Hepatocyte (in vitro differentiated cells): Measurements from ENCODE around the gene TEX44. TPM values are rescaled to one million over a fixed set of nuclear protein-coding genes. Genes with fewer than 3 reads are reported as not detected.

Source experiments
- DNase-seq: peaks from one replicate; pipeline ENCODE4 v3.0.0-alpha.2; 2016; ENCODE audit warnings: low spot score
- H2AFZ ChIP-seq: fragments of 200-600 bp; sonication (generic); 2 replicates; pipeline ENCODE4 v1.6.0; 2016; ENCODE audit warnings: antibody characterized with exemption, mild to moderate bottlenecking
- H3K27ac ChIP-seq: fragments of 200-600 bp; sonication (generic); 2 replicates; pipeline ENCODE4 v1.5.1; 2016; ENCODE audit warnings: mild to moderate bottlenecking
- H3K27me3 ChIP-seq: fragments of 200-600 bp; sonication (generic); 2 replicates; pipeline ENCODE4 v1.6.1; 2016
- H3K36me3 ChIP-seq: fragments of 200-600 bp; sonication (generic); replicated peaks from 2 replicates; pipeline ENCODE4 v1.5.1; 2016; ENCODE audit warnings: low read depth; ENCODE audit not compliant: insufficient read depth
- H3K4me1 ChIP-seq: fragments of 200-600 bp; sonication (generic); 2 replicates; pipeline ENCODE4 v1.5.1; 2016; ENCODE audit warnings: mild to moderate bottlenecking, moderate library complexity; ENCODE audit not compliant: insufficient read depth
- H3K4me2 ChIP-seq: fragments of 200-600 bp; sonication (generic); 2 replicates; pipeline ENCODE4 v1.6.0; 2016
- H3K4me3 ChIP-seq: fragments of 200-600 bp; sonication (generic); 2 replicates; pipeline ENCODE4 v1.5.1; 2016; ENCODE audit warnings: mild to moderate bottlenecking
- H3K79me2 ChIP-seq: fragments of 200-600 bp; sonication (generic); 2 replicates; pipeline ENCODE4 v1.6.0; 2017; ENCODE audit warnings: mild to moderate bottlenecking
- H3K9me2 ChIP-seq: fragments of 200-600 bp; sonication (generic); replicated peaks from 2 replicates; pipeline ENCODE4 v1.6.0; 2017; ENCODE audit warnings: mild to moderate bottlenecking; ENCODE audit not compliant: insufficient read depth
- H3K9me3 ChIP-seq: fragments of 200-600 bp; sonication (generic); 2 replicates; pipeline ENCODE4 v1.5.1; 2016; ENCODE audit warnings: low read depth, mild to moderate bottlenecking
- H4K20me1 ChIP-seq: fragments of 200-600 bp; sonication (generic); 2 replicates; pipeline ENCODE4 v1.6.0; 2016; ENCODE audit warnings: mild to moderate bottlenecking; ENCODE audit not compliant: insufficient read depth, poor library complexity, severe bottlenecking
- CTCF ChIP-seq: fragments of 200-600 bp; sonication (generic); IDR thresholded peaks from 2 replicates; pipeline ENCODE4 v1.5.1; 2016; ENCODE audit warnings: antibody characterized with exemption, mild to moderate bottlenecking; ENCODE audit not compliant: poor library complexity
- EZH2 ChIP-seq: fragments of 200-600 bp; sonication (generic); IDR thresholded peaks from 2 replicates; pipeline ENCODE4 v1.6.1; 2016; ENCODE audit warnings: antibody characterized with exemption, mild to moderate bottlenecking, borderline replicate concordance
- EZH2phosphoT487 ChIP-seq: fragments of 200-600 bp; sonication (generic); IDR thresholded peaks from one replicate; pipeline ENCODE4 v1.6.1; 2018; ENCODE audit warnings: antibody characterized with exemption, mild to moderate bottlenecking, low read depth, moderate library complexity; ENCODE audit not compliant: unreplicated experiment, severe bottlenecking
- WGBS: methylation state at CpG from one replicate; pipeline ENCODE4 v1.1.6; 2016; ENCODE audit warnings: low lambda C conversion rate; ENCODE audit errors: missing lambda C conversion rate; 5-methylcytosine and 5-hydroxymethylcytosine counted together
- polyA plus RNA-seq: library from polyadenylated mRNA; unstranded; fragments of >200 nt; fragmentation: Nextera tagmentation; extraction: Ambion mirVana; gene quantifications from 2 replicates; pipeline ENCODE4 v1.2.1, GENCODE V29; 2016
- total RNA-seq: library from RNA; depleted of rRNA; stranded (reverse); fragments of >200 nt; gene quantifications from 2 replicates; pipeline ENCODE4 v1.2.3, GENCODE V29; 2014

TEX44 gene
- total and polyA plus RNA-seq, 2 experiments from 2014 or later = not detected

DNA sequence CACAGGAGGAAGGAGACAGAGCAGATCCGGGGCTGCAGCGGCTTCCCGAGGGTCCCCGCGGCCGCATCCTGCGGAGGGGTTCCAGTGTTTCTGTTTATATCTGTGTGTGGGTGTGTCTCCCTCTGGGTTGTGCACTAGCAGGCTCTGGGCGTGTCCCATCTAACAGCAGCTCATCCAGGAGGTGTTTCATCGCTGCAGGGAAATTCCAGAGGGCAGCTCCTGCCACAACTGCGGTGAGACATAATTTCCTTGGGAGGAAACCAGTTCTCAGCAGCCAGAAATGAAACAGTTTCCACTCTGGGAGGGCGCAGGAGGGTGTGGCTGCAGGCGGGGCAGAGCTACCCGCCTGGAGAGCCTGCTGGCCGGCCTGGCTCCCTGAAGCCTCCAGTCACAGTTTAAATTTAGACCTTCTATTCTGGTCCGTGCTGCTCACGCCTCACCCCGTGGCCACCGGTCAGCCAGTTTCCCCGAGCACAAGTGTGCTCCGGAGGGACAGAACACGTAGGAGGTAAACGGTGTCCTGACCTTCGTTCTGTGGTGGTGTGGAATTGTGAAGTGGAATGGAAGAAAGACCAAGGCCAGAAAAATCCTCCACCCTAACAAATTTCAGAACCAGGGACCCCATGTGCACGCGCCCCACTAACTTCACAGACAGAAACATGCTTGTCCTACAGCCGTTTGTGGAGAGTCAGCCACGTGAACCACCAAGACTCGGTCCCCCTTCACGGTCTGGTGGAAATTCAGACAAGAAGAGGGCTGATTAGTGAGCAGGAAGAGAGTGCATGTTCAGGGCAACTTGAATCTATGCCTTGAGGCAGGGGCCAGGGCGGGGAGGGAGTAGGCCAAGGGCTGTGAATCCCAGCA, 50.2 kb downstream of the TEX44 start:
- TF ChIP-seq EZH2phosphoT487 (no peak), CTCF (no peak), EZH2 (no peak)
- H3K36me3 ChIP-seq = no peaks in the 10 kb centered on the region
- H3K9me2 ChIP-seq = no peaks in the 10 kb centered on the region
- H4K20me1 ChIP-seq = no peaks in the 10 kb centered on the region
- H3K27me3 ChIP-seq = no peaks in the 10 kb centered on the region
- 69% methylated on average over 30 of the region's 30 CpGs for WGBS
- H3K4me2 ChIP-seq = peak overlapping the region; percentile 47
- H3K4me3 ChIP-seq = no peak overlapping the region
- peak overlapping the region; percentile 90 for H3K27ac ChIP-seq
- H2AFZ ChIP-seq = no peak overlapping the region
- no peaks in the 10 kb centered on the region for H3K9me3 ChIP-seq
- no peaks in the 10 kb centered on the region for H3K79me2 ChIP-seq
- H3K4me1 ChIP-seq = peaks cover 15% of the 10 kb centered on the region
- DNase-seq = peak; percentile 91

GRCh38 chr2:231643495-231643888, 50.8 kb downstream of the TEX44 start:
- Histone ChIP-seq H3K4me1 (peaks cover 15% of the 10 kb centered on the region), H3K27ac (peak overlapping the region; percentile 90), H3K36me3 (no peaks in the 10 kb centered on the region), H4K20me1 (no peaks in the 10 kb centered on the region), H3K79me2 (no peaks in the 10 kb centered on the region), H3K4me2 (no peak overlapping the region), H2AFZ (no peak overlapping the region), H3K9me3 (no peaks in the 10 kb centered on the region), H3K4me3 (no peak overlapping the region), H3K27me3 (no peaks in the 10 kb centered on the region), H3K9me2 (no peaks in the 10 kb centered on the region)
- WGBS = 87% methylated on average over 8 of the region's 8 CpGs
- no peak for DNase-seq
- TF ChIP-seq CTCF (no peak), EZH2 (no peak), EZH2phosphoT487 (no peak)

Other genes with a start within 250 kb of the TEX44 start
- gene B3GNT7, start 197.2 kb upstream of the TEX44 start, total RNA-seq = 4.0 and 6.2 TPM in 2 replicates
- gene B3GNT7, start 197.2 kb upstream of the TEX44 start, polyA plus RNA-seq = 2.3 and 4.3 TPM in 2 replicates
- 137 and 193 TPM in 2 replicates for gene NCL, start 128.4 kb upstream of the TEX44 start, total RNA-seq
- 349 and 368 TPM in 2 replicates for gene NCL, start 128.4 kb upstream of the TEX44 start, polyA plus RNA-seq
- 0.33 and 0.48 TPM in 2 replicates for gene NMUR1, start 62.4 kb upstream of the TEX44 start, total RNA-seq
- gene NMUR1, start 62.4 kb upstream of the TEX44 start, polyA plus RNA-seq = 0.37 TPM in 1 of 2 replicates, not detected in the other
- gene PTMA, start 115.7 kb downstream of the TEX44 start, total RNA-seq = 615 and 727 TPM in 2 replicates
- 597 and 705 TPM in 2 replicates for gene PTMA, start 115.7 kb downstream of the TEX44 start, polyA plus RNA-seq
- gene PDE6D, start 188.4 kb downstream of the TEX44 start, total RNA-seq = 19.3 and 22.7 TPM in 2 replicates
- 23.3 and 26.3 TPM in 2 replicates for gene PDE6D, start 188.4 kb downstream of the TEX44 start, polyA plus RNA-seq
- gene COPS7B, start 193.6 kb downstream of the TEX44 start, total RNA-seq = 15.9 and 16.3 TPM in 2 replicates
- gene COPS7B, start 193.6 kb downstream of the TEX44 start, polyA plus RNA-seq = 30.8 and 40.3 TPM in 2 replicates